Activated CD4-positive, alpha-beta T cell treated with anti-CD3 and anti-CD28 coated beads, Interleukin-2, amount 10 ng/mL, durations not matched to agents 24 days and 14 days (primary cell): ENCODE data around the gene AKIRIN1. TPM values are rescaled to one million over a fixed set of nuclear protein-coding genes. Genes with fewer than 3 reads are reported as not detected.
"Not testable (repeated sequence)": the region's sequence is repeated elsewhere in the genome, so short reads cannot be mapped to it uniquely, and the experiment has no call there.

ENCODE experiments used
- DNase-seq: peaks from one replicate; pipeline ENCODE4 v3.0.0; 2022
- H3K27ac Mint-ChIP-seq: one replicate; pipeline ENCODE4 v1.8.0; 2022; ENCODE audit warnings: mild to moderate bottlenecking, mixed read lengths
- H3K27me3 Mint-ChIP-seq: one replicate; pipeline ENCODE4 v1.8.0; 2022; ENCODE audit warnings: mixed read lengths
- H3K36me3 Mint-ChIP-seq: one replicate; pipeline ENCODE4 v1.8.0; 2022; ENCODE audit warnings: low read depth, mild to moderate bottlenecking, mixed read lengths
- H3K4me1 Mint-ChIP-seq: one replicate; pipeline ENCODE4 v1.8.0; 2021; ENCODE audit warnings: mixed read lengths
- H3K4me3 Mint-ChIP-seq: one replicate; pipeline ENCODE4 v1.8.0; 2022; ENCODE audit warnings: mild to moderate bottlenecking, moderate library complexity, mixed read lengths
- H3K9me3 Mint-ChIP-seq: one replicate; pipeline ENCODE4 v1.8.0; 2021; ENCODE audit warnings: mixed read lengths
- intact Hi-C: fragments of 100-400 bp; cut with micrococcal nuclease; formaldehyde crosslinking; loops from one replicate; pipeline ENCODE4 v1.15.1; 2023
- total RNA-seq: library from RNA; stranded (reverse); gene quantifications from 2 replicates; pipeline ENCODE4 v1.2.3, GENCODE V29; 2022

Gene AKIRIN1
- total RNA-seq, 1 donor from 2014 or later = 79.3 TPM

GRCh38 chr1:38977399-38978244, 13.5 kb upstream of the AKIRIN1 start:
- intact Hi-C loops = not testable (repeated sequence)

GRCh38 chr1:38978245-38978542, 12.9 kb upstream of the AKIRIN1 start:
- H3K27me3 Mint-ChIP-seq, intact Hi-C loops, H3K36me3 Mint-ChIP-seq, H3K9me3 Mint-ChIP-seq, H3K4me1 Mint-ChIP-seq: not testable (repeated sequence)
- Mint-ChIP-seq H3K27ac (peak overlapping the region; percentile 65), H3K4me3 (peak overlapping the region; percentile 40)
- peak; percentile 77 for DNase-seq

More at GRCh38 chr1:38977399-38978244, 13.5 kb upstream of the AKIRIN1 start:
- Mint-ChIP-seq H3K27ac (peak overlapping the region; percentile 65), H3K4me3 (peak overlapping the region; percentile 40)
- DNase-seq = peak; percentile 93
- H3K27me3 Mint-ChIP-seq, H3K36me3 Mint-ChIP-seq, H3K4me1 Mint-ChIP-seq, H3K9me3 Mint-ChIP-seq: not testable (repeated sequence)

- intact Hi-C loops, H3K4me3 Mint-ChIP-seq, H3K36me3 Mint-ChIP-seq, H3K27ac Mint-ChIP-seq, H3K4me1 Mint-ChIP-seq, DNase-seq, H3K27me3 Mint-ChIP-seq, H3K9me3 Mint-ChIP-seq: not testable (repeated sequence)
Observed at GRCh38 chr1:38979380-38979779, 11.7 kb upstream of the AKIRIN1 start.

GRCh38 chr1:38989979-38990378, 1.1 kb upstream of the AKIRIN1 start:
- peaks cover 7% of the 10 kb centered on the region for H3K27me3 Mint-ChIP-seq
- H3K4me3 Mint-ChIP-seq = peak overlapping the region; percentile 87
- peak overlapping the region; percentile 90 for H3K27ac Mint-ChIP-seq
- H3K9me3 Mint-ChIP-seq = no peaks in the 10 kb centered on the region
- intact Hi-C loops = loop anchor here (2.0 to 5.0 kb wide), 3 partner anchors 37 to 197 kb away; partner anchors contain the start of genes NDUFS5 and RRAGC
- H3K4me1 Mint-ChIP-seq = peaks cover 33% of the 10 kb centered on the region
- no peak for DNase-seq
- peaks cover 18% of the 10 kb centered on the region for H3K36me3 Mint-ChIP-seq

GRCh38 chr1:38990386-38990737, 714 bp upstream of the AKIRIN1 start:
- peaks cover 21% of the 10 kb centered on the region for H3K36me3 Mint-ChIP-seq
- intact Hi-C loops = loop anchor here (2.0 to 5.0 kb wide), 3 partner anchors 36 to 197 kb away; partner anchors contain the start of genes NDUFS5 and RRAGC
- H3K4me3 Mint-ChIP-seq = peak overlapping the region; percentile 87
- DNase-seq = no peak
- peaks cover 35% of the 10 kb centered on the region for H3K4me1 Mint-ChIP-seq
- peaks cover 6% of the 10 kb centered on the region for H3K27me3 Mint-ChIP-seq
- peak overlapping the region; percentile 90 for H3K27ac Mint-ChIP-seq
- H3K9me3 Mint-ChIP-seq = no peaks in the 10 kb centered on the region

GRCh38 chr1:38991638-38992411, 749 bp downstream of the AKIRIN1 start:
- peak overlapping the region; percentile 87 for H3K4me3 Mint-ChIP-seq
- no peaks in the 10 kb centered on the region for H3K9me3 Mint-ChIP-seq
- peak overlapping the region; percentile 65 for H3K27ac Mint-ChIP-seq
- no peaks in the 10 kb centered on the region for H3K27me3 Mint-ChIP-seq
- H3K4me1 Mint-ChIP-seq = peaks cover 38% of the 10 kb centered on the region
- H3K36me3 Mint-ChIP-seq = peaks cover 31% of the 10 kb centered on the region
- intact Hi-C loops = loop anchor here (1.0 to 5.0 kb wide), 4 partner anchors 35 to 195 kb away; partner anchors contain the start of genes MYCBP, NDUFS5 and RRAGC
- DNase-seq = no peak

- Mint-ChIP-seq H3K27ac (peak overlapping the region; percentile 65), H3K27me3 (no peaks in the 10 kb centered on the region), H3K9me3 (no peaks in the 10 kb centered on the region), H3K4me3 (peak overlapping the region; percentile 87), H3K36me3 (peaks cover 35% of the 10 kb centered on the region), H3K4me1 (peaks cover 43% of the 10 kb centered on the region)
- intact Hi-C loops = loop anchor here (5.0 kb wide), 2 partner anchors 135 to 195 kb away; partner anchors contain the start of gene RRAGC
- DNase-seq = no peak
Observed at GRCh38 chr1:38992412-38993111, 1.5 kb downstream of the AKIRIN1 start.

- DNase-seq = no peak
- peaks cover 51% of the 10 kb centered on the region for H3K4me1 Mint-ChIP-seq
Observed at GRCh38 chr1:38994196-38994595, 3.1 kb downstream of the AKIRIN1 start.

GRCh38 chr1:38997034-38997900, 6.2 kb downstream of the AKIRIN1 start:
- Mint-ChIP-seq H3K36me3 (peaks cover 65% of the 10 kb centered on the region), H3K9me3 (no peaks in the 10 kb centered on the region), H3K4me1 (peaks cover 51% of the 10 kb centered on the region), H3K27ac (peak overlapping the region; percentile 78), H3K27me3 (no peaks in the 10 kb centered on the region), H3K4me3 (peak overlapping the region; percentile 70)
- DNase-seq = no peak
- intact Hi-C loops = no loop called here

More at GRCh38 chr1:38994196-38994595, 3.1 kb downstream of the AKIRIN1 start:
- intact Hi-C loops = loop anchor here (5.0 kb wide), 2 partner anchors 137 to 193 kb away; partner anchors contain the start of gene RRAGC
- Mint-ChIP-seq H3K36me3 (peaks cover 46% of the 10 kb centered on the region), H3K27me3 (no peaks in the 10 kb centered on the region), H3K9me3 (no peaks in the 10 kb centered on the region), H3K4me3 (peak overlapping the region; percentile 51), H3K27ac (no peak overlapping the region)

GRCh38 chr1:38997901-38998190, 6.8 kb downstream of the AKIRIN1 start:
- DNase-seq = no peak
- Mint-ChIP-seq H3K36me3 (peaks cover 65% of the 10 kb centered on the region), H3K27ac (peak overlapping the region; percentile 75), H3K4me1 (peaks cover 51% of the 10 kb centered on the region), H3K27me3 (no peaks in the 10 kb centered on the region), H3K4me3 (peak overlapping the region; percentile 63), H3K9me3 (no peaks in the 10 kb centered on the region)
- intact Hi-C loops = no loop called here

GRCh38 chr1:39001516-39002421, 10.7 kb downstream of the AKIRIN1 start:
- DNase-seq = no peak
- Mint-ChIP-seq H3K9me3 (no peaks in the 10 kb centered on the region), H3K36me3 (peaks cover 69% of the 10 kb centered on the region), H3K27me3 (no peaks in the 10 kb centered on the region), H3K4me1 (peaks cover 41% of the 10 kb centered on the region), H3K27ac (peak overlapping the region; percentile 75), H3K4me3 (no peak overlapping the region)
- intact Hi-C loops = no loop called here

- Mint-ChIP-seq H3K4me3 (peak overlapping the region; percentile 44), H3K27ac (peak overlapping the region; percentile 75), H3K27me3 (no peaks in the 10 kb centered on the region), H3K4me1 (peaks cover 28% of the 10 kb centered on the region), H3K36me3 (peaks cover 65% of the 10 kb centered on the region), H3K9me3 (no peaks in the 10 kb centered on the region)
- DNase-seq = no peak
- intact Hi-C loops = no loop called here
Observed at GRCh38 chr1:39003281-39003680, 12.2 kb downstream of the AKIRIN1 start.
